IMR-90 (cell line): ENCODE measurements around the gene RNGTT. TPM values are rescaled to one million over a fixed set of nuclear protein-coding genes. Genes with fewer than 3 reads are reported as not detected.
A peak's percentile ranks its signal among the peaks of the same experiment; 100 is the strongest.

Experiments
- ATAC-seq: fragments of 200-7000 bp; cut with Tn5 transposase; 2 replicates; pipeline ENCODE4 v1.9.1; 2020; ENCODE audit warnings: low read depth, mild to moderate bottlenecking, moderate library complexity
- BruUV-seq: library from RNA; stranded (reverse); fragments of 400-500 nt; replicated peaks from 2 replicates; lab custom pipeline; 2021; lab: Mats Ljungman, UMichigan
- CTCF ChIA-PET: fragments of 300-600 bp; formaldehyde crosslinking; extraction: SDS; loops from one replicate; lab custom pipeline; 2021; ENCODE audit warnings: antibody characterized with exemption; lab: Yijun Ruan, JAX
- POLR2A ChIA-PET: fragments of 300-600 bp; sonication (Branson Sonifier 250); formaldehyde crosslinking; loops from one replicate; lab custom pipeline; 2022; ENCODE audit warnings: antibody characterized with exemption; ENCODE audit not compliant: unreplicated experiment; lab: Charles Lee
- DNase-seq: peaks from one replicate; pipeline ENCODE4 v3.0.0; 2013
- H2AFZ ChIP-seq: replicated peaks from 2 replicates; pipeline ENCODE3; 2013; ENCODE audit warnings: low read length, mild to moderate bottlenecking; ENCODE audit not compliant: poor library complexity
- H2AK5ac ChIP-seq: 2 replicates; pipeline ENCODE4 v1.6.1; 2013; ENCODE audit warnings: low read depth, low read length, inconsistent platforms
- H2AK9ac ChIP-seq: replicated peaks from 2 replicates; pipeline ENCODE3; 2013; ENCODE audit warnings: mild to moderate bottlenecking, low read depth, low read length, moderate library complexity; ENCODE audit not compliant: poor library complexity
- H2BK120ac ChIP-seq: 2 replicates; pipeline ENCODE4 v1.6.1; 2013; ENCODE audit warnings: low read depth, low read length, inconsistent platforms
- H2BK15ac ChIP-seq: 3 replicates; pipeline ENCODE4 v1.6.1; 2013; ENCODE audit warnings: low read depth, low read length, inconsistent platforms
- H2BK20ac ChIP-seq: 2 replicates; pipeline ENCODE4 v1.6.1; 2013; ENCODE audit warnings: low read depth, mild to moderate bottlenecking, inconsistent platforms, low read length, moderate library complexity
- H2BK5ac ChIP-seq: 2 replicates; pipeline ENCODE4 v1.6.1; 2013; ENCODE audit warnings: mild to moderate bottlenecking, low read depth, low read length, inconsistent platforms; ENCODE audit not compliant: poor library complexity, severe bottlenecking
- H3K14ac ChIP-seq: replicated peaks from 2 replicates; pipeline ENCODE4 v1.6.1; 2013; ENCODE audit warnings: low read depth, low read length, inconsistent platforms
- H3K18ac ChIP-seq: 2 replicates; pipeline ENCODE4 v1.6.1; 2013; ENCODE audit warnings: low read depth, low read length, control low read depth
- H3K23ac ChIP-seq: 2 replicates; pipeline ENCODE4 v1.6.1; 2013; ENCODE audit warnings: low read depth, low read length, inconsistent platforms
- H3K27ac ChIP-seq: 2 replicates; pipeline ENCODE4 v1.5.1; 2013; ENCODE audit warnings: mild to moderate bottlenecking, control low read depth, low read length; ENCODE audit not compliant: insufficient read depth
- H3K27me3 ChIP-seq: 2 replicates; pipeline ENCODE4 v1.6.1; 2013; ENCODE audit warnings: low read length; ENCODE audit not compliant: control insufficient read depth, insufficient read depth
- H3K36me3 ChIP-seq: 2 replicates; pipeline ENCODE4 v1.6.1; 2013; ENCODE audit warnings: low read length, mixed read lengths; ENCODE audit not compliant: control insufficient read depth, insufficient read depth
- H3K4ac ChIP-seq: 2 replicates; pipeline ENCODE4 v1.6.1; 2013; ENCODE audit warnings: low read depth, low read length, inconsistent platforms
- H3K4me1 ChIP-seq: 2 replicates; pipeline ENCODE4 v1.6.1; 2013; ENCODE audit warnings: low read length, mixed read lengths; ENCODE audit not compliant: control insufficient read depth, insufficient read depth
- H3K4me2 ChIP-seq: 2 replicates; pipeline ENCODE4 v1.6.1; 2013; ENCODE audit warnings: low read depth, mild to moderate bottlenecking, control low read depth, low read length, moderate library complexity
- H3K4me3 ChIP-seq: 2 replicates; pipeline ENCODE4 v1.5.1; 2013; ENCODE audit warnings: low read depth, mild to moderate bottlenecking, control low read depth, low read length, moderate library complexity; ENCODE audit not compliant: insufficient read depth
- H3K56ac ChIP-seq: 2 replicates; pipeline ENCODE4 v1.6.1; 2013; ENCODE audit warnings: low read length, inconsistent platforms; ENCODE audit not compliant: insufficient read depth; ENCODE audit errors: extremely low read depth
- H3K79me1 ChIP-seq, 2 experiments: 2 replicates each; pipeline ENCODE4 v1.6.1; 2013; ENCODE audit warnings: low read length in 2 of 2, inconsistent platforms in 1 of 2, low read depth in 1 of 2
- H3K9ac ChIP-seq: 2 replicates; pipeline ENCODE4 v1.6.1; 2013; ENCODE audit warnings: low read depth, low read length, control low read depth
- H3K9me1 ChIP-seq: 2 replicates; pipeline ENCODE4 v1.6.1; 2013; ENCODE audit warnings: low read length, inconsistent platforms; ENCODE audit not compliant: insufficient read depth
- H3K9me3 ChIP-seq: 2 replicates; pipeline ENCODE4 v1.6.1; 2013; ENCODE audit warnings: low read length; ENCODE audit not compliant: control insufficient read depth, insufficient read depth
- H4K20me1 ChIP-seq: 2 replicates; pipeline ENCODE4 v1.6.1; 2013; ENCODE audit warnings: low read length, inconsistent platforms; ENCODE audit not compliant: insufficient read depth
- H4K5ac ChIP-seq: 2 replicates; pipeline ENCODE4 v1.6.1; 2013; ENCODE audit warnings: mild to moderate bottlenecking, low read depth, low read length, control low read depth
- H4K8ac ChIP-seq, 2 experiments: 2 replicates each; pipeline ENCODE4 v1.6.1; 2013; ENCODE audit warnings: low read depth in 2 of 2, low read length in 2 of 2, control low read depth in 1 of 2, inconsistent platforms in 1 of 2
- H4K91ac ChIP-seq: 2 replicates; pipeline ENCODE4 v1.6.1; 2013; ENCODE audit warnings: low read depth, low read length, inconsistent platforms; ENCODE audit not compliant: insufficient read depth
- CEBPB ChIP-seq: IDR thresholded peaks from 2 replicates; pipeline ENCODE4 v1.6.1; 2012; ENCODE audit warnings: low read depth, low read length, improper control_type of control experiment
- FOS ChIP-seq: fragments of 150-350 bp; IDR thresholded peaks from 2 replicates; pipeline ENCODE4 v1.6.1; 2016; ENCODE audit warnings: low read depth, low read length
- WGBS, 2 experiments: methylation state at CpG; one replicate each; pipeline versions ENCODE4 v1.1.5 to v1.1.7; 2013; ENCODE audit warnings: missing lambda C conversion rate in 2 of 2; ENCODE audit not compliant: insufficient read length in 1 of 2; ENCODE audit errors: extremely low coverage in 2 of 2; 5-methylcytosine and 5-hydroxymethylcytosine counted together
- dilution Hi-C: fragments of 300-500 bp; cut with HindIII; formaldehyde crosslinking; loops from one replicate; pipeline ENCODE4 v1.14.3; 2018; ENCODE audit warnings: low sequenced_read_pairs; ENCODE audit not compliant: unreplicated experiment
- in situ Hi-C: fragments of 300-500 bp; cut with MboI; formaldehyde crosslinking; loops from 3 replicates; pipeline ENCODE4 v1.14.3; 2019; ENCODE audit warnings: low sequenced_read_pairs, inconsistent platforms, mixed read lengths
- intact Hi-C: fragments of 100-400 bp; cut with micrococcal nuclease; formaldehyde crosslinking; loops from 2 replicates; pipeline ENCODE4 v1.10.0; 2022
- polyA plus RNA-seq, 3 experiments: library from polyadenylated mRNA; depleted of rRNA; stranded (reverse); fragments of >200 nt; gene quantifications; 2 replicates each; pipeline ENCODE4 v1.2.3, GENCODE V29; 2012; ENCODE audit warnings: low replicate concordance in 1 of 3
- total RNA-seq: library from RNA; depleted of rRNA; stranded (reverse); fragments of >200 nt; gene quantifications from 2 replicates; pipeline ENCODE4 v1.2.3, GENCODE V29; 2012

RNGTT gene
- total and polyA plus RNA-seq, 2 of the 4 experiments (the other 2 are of a cell fraction), result 5.4 to 21.7 TPM

DNA sequence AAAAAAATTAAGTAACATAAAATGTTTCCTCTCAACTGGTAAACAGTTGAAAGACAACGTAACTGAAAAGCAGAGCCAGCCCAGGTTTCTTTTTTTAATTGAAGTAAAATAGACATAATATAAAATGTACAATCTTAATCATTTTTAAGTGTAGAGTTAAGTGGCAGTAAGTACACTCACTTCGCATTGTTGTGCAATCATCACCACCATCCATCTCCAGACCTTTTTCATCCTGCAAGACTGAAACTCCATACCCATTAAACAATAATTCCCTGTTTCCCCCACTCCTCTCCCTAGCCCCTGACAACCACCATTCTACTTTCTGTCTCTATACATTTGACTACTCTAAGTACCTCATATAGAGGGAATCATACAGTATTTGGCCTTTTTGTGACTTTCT, 395.7 kb downstream of the RNGTT start:
- Histone ChIP-seq H3K27ac (no peak overlapping the region), H3K4ac (no peak overlapping the region), H4K20me1 (no peaks in the 10 kb centered on the region), H3K36me3 (no peaks in the 10 kb centered on the region), H4K5ac (no peak overlapping the region), H3K14ac (no peak overlapping the region), H2AK9ac (no peak overlapping the region), H2AFZ (no peak overlapping the region), H2AK5ac (no peak overlapping the region), H3K56ac (no peak overlapping the region), H3K9me3 (no peaks in the 10 kb centered on the region), H2BK20ac (no peak overlapping the region), H4K91ac (no peak overlapping the region), H4K8ac (no peak overlapping the region), H3K4me1 (no peaks in the 10 kb centered on the region), H3K4me2 (no peak overlapping the region), H3K79me1 (no peaks in the 10 kb centered on the region), H2BK15ac (no peak overlapping the region), H3K4me3 (no peak overlapping the region), H2BK120ac (no peak overlapping the region), H2BK5ac (no peak overlapping the region), H3K27me3 (no peaks in the 10 kb centered on the region), H3K18ac (no peak overlapping the region), H3K9ac (no peak overlapping the region), H3K9me1 (no peaks in the 10 kb centered on the region), H3K23ac (no peak overlapping the region)
- ATAC-seq, result no peak
- ChIA-PET POLR2A (no interaction called here), CTCF (no interaction called here)
- in situ Hi-C loops, result no loop called here
- DNase-seq, result no peak
- dilution Hi-C loops, result no loop called here
- BruUV-seq, result no TSS peak
- TF ChIP-seq CEBPB (peak; percentile 66), FOS (no peak)
- intact Hi-C loops, result no loop called here
- no CpG with 5 or more reads among the region's 2 CpGs for WGBS, 2 experiments
